Esophagus muscularis mucosa (tissue), 3 donors: ENCODE results near the gene DNAJC12.

Experiments used
- CTCF ChIP-seq, 3 experiments: fragments of 200-600 bp in 2 of 3; fragments of 450-650 bp in 1 of 3; sonication (generic) in 2 of 3; IDR thresholded peaks; one replicate each; pipeline ENCODE4 v1.5.1; 2017 to 2019; ENCODE audit warnings: antibody characterized with exemption in 3 of 3, mild to moderate bottlenecking in 2 of 3, moderate library complexity in 1 of 3
- POLR2A ChIP-seq: fragments of 450-650 bp; IDR thresholded peaks from one replicate; pipeline ENCODE4 v1.6.1; 2017; ENCODE audit warnings: antibody characterized with exemption, moderate library complexity, mild to moderate bottlenecking, low read depth
- POLR2AphosphoS5 ChIP-seq, 2 donors: sonication (generic); formaldehyde crosslinking; IDR thresholded peaks; one replicate each; pipeline ENCODE4 v1.6.1; 2017; ENCODE audit warnings: antibody characterized with exemption in 2 of 2

GRCh38 chr10:67883710-67884312 lies 45.8 kb upstream of the DNAJC12 start:
- no peak for TF ChIP-seq POLR2A
- TF ChIP-seq CTCF (IDR thresholded peaks at IDR 0.05) = no peak
- no peak for TF ChIP-seq POLR2AphosphoS5 (IDR thresholded peaks at IDR 0.05)
